GM19455 (cell line): ENCODE results near the gene EXOC3L4.

ENCODE experiments used
- ATAC-seq: cut with Tn5 transposase; IDR thresholded peaks from one replicate; pipeline ENCODE4 v1.9.1; 2021; ENCODE audit not compliant: unreplicated experiment

Gene EXOC3L4

DNA sequence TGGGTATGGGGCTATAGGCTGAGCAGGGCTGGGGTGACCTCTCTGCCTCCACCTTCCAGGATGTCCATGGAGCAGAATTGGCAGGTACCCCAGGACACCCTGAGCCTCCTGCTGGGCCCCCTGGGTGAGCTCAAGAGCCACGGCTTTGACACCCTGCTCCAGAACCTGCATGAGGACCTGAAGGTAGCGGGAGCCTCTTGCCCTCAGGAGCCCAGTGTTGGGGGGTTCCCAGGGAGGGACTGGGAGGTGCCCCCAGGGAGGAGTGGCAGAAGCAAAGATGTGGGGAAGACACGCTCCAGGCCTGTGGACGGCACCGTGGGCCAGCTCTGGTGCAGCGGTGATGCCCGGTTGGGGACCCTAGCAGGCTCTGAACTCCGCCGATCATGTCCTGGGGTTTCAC, 37.1 kb downstream of the EXOC3L4 start:
- ATAC-seq: no peak

DNA sequence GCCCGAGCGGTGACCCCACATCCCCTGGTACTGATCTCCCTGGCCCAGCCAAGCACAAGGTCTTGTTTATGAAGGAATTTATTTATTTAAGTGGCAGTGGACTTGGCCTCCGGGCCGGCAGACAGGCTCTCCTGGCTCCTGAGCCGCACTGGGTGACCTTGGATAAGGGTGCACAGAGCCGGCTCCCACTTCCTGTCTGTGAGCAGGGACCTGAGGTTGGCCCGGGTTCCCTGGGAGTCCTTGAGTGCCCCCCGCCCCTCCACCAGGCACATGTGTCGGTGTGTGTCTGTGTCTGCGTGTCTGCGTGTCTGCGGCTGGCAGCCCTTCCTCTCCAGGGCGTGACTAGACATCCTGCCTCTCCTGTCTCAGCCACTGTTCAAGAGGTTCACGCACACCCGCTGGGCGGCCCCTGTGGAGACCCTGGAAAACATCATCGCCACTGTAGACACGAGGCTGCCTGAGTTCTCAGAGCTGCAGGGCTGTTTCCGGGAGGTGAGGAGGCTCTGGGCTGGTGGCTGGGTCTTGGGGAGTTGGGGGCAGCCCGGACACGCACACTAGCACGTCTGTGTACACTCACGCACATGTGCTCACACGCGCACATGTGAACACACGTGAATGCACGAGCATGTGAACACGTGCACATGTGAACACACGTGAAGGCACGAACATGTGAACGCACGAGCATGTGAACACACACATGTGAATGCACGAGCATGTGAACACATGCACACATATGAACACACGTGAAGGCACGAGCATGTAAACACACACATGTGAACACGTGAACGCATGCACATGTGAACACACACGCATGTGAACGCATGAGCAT, 38.1 kb downstream of the EXOC3L4 start:
- no peak for ATAC-seq

DNA sequence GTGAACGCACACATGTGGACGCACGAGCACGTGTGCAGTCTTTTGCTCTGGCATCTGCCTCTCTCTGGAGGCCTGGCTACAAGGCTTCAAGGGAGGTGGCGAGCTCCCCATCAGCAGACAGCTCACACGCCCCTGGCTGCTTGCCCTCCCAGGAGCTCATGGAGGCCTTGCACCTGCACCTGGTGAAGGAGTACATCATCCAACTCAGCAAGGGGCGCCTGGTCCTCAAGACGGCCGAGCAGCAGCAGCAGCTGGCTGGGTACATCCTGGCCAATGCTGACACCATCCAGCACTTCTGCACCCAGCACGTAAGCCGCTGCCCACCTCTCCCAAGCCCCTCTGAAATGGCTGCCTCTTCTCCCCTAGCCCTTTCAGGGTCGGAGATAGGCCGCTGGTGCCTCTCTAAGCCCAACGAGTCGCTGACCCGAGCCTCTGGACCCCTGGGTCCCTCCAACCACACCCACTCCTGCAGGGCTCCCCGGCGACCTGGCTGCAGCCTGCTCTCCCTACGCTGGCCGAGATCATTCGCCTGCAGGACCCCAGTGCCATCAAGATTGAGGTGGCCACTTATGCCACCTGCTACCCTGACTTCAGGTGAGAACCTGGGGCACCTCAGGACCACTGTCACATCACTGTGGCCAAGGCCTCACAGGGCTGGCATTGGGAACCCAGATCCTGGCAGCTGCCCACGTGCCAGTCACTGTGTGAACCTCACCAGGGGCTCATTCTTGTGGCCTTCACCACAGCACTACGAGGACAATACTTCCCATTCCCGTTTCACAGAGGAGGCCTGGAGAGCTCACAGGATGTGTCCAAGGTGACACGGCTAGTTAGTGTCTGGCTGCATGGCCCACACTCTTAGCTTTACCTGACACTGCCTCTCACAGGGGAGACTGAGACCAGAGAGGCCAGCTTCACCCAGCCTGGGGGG, 39.0 kb downstream of the EXOC3L4 start:
- no peak for ATAC-seq

DNA sequence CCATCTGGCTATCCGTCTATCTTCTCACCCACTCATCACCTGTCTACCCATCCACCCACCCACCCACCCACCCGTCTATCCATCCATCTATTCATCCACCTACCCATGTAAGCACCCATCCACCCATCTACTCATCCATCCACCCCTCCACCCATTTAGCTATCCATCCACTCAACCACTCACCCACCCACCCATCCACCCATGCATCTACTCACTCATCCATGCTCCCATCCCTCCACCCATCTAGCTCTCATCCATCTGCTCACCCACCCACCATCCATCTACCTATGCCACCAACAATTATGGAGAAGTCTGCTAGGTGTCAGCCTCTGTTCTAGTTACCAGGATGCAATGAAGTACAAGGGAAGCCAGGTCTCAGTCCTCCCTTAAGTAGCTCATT, 39.9 kb downstream of the EXOC3L4 start:
- ATAC-seq: no peak

DNA sequence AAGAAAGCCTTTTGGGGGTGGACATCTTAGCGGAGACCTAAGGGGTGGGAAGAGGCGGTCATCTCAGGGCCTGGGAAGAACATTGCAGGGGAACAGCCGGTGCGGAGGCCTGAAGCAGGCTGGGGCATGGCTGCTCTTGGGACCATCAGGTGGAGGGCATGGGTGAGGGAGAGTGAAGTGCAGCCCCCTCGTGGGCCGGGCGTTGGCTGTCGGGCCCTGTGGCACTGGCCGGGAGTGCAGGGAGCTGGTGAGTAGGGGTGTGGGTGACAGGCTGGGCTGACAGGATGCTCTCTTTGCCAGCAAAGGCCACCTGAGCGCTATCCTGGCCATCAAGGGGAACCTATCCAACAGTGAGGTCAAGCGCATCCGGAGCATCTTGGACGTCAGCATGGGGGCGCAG, 40.4 kb downstream of the EXOC3L4 start:
- ATAC-seq: no peak

DNA sequence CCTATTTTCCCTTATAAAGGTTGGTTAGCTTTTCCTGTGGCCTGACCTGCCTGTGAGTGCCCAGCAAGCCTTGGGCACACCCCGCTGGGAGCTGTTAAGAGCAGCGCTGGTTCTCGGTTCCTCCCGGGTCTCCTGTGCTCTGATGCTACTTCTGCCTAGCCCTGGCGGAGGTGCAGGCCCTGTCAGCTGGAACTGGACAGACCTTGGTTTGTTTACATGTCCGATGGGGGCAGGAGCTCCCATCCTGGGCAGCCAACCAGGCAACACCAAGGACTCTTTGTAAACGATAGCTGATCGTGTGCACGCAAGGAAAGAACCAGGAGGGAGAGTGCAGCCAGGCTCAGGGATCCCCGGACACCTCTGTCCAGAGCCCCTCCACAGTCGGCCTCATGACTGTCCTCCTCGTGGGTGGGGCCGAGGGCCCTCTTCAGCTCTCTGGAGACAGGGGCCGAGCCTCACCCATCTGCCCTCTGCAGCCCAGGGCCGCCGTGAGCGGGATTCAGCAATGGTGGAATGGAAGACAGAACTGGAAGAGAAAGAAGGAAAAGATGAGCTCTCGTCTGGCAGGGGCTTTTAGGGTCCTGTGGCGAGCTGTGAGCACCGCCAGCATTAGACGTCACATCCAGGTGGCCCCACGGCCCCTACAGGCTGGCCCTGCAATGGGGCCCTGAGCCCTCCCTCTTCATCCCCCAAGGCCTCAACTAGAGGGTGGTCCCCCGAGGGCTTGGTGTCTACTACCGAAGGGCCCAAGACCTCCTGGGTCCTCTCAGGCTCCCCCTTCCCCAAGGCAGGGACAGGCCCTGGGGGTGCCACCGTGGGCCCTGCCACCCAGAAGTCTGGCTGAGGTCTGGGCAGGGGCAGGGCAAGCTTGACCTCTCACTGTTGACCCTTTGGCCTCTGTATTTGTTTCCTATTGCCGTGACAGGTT, 41.1 kb downstream of the EXOC3L4 start:
- no peak for ATAC-seq

DNA sequence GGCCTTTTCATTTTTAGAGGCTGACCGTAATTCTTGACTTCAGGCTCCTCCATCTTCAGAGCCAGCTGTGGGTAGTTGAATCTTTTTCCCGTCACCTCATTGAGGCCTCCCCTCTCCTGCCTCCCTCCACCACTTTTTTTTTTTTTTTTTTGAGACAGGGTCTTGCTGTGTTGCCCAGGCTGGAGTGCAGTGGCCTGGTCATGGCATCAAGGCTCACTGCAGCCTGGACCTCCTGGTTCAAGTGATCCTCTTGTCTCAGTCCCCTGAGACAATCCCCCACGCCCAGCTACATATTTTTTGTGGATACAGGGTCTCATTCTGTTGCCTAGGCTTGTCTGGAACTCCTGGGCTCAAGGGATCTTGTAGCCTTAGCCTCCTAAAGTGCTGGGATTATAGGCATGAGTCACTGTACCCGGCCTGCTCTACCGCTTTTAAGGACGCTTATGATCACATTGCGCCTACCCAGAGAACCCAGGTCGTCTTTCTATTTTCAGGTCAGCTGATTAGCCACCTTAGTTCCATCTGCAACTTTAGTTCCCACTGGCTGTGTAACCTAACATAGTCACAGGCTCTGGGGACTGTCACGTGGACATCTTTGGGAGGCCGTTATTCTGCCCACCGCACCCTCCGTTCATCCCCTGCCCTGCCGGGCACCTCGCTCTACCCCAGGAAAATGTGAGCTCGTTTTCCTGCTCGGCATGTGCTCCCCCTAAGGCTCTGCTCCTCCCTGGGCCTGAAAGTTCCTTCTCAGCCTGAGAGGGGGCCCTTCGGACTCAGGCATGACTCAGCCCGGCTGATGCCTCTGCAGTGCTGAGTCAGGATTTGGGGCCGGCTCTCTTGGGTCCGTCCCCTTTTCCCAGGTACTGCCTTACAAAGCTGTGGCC, 42.1 kb downstream of the EXOC3L4 start:
- ATAC-seq: no peak

DNA sequence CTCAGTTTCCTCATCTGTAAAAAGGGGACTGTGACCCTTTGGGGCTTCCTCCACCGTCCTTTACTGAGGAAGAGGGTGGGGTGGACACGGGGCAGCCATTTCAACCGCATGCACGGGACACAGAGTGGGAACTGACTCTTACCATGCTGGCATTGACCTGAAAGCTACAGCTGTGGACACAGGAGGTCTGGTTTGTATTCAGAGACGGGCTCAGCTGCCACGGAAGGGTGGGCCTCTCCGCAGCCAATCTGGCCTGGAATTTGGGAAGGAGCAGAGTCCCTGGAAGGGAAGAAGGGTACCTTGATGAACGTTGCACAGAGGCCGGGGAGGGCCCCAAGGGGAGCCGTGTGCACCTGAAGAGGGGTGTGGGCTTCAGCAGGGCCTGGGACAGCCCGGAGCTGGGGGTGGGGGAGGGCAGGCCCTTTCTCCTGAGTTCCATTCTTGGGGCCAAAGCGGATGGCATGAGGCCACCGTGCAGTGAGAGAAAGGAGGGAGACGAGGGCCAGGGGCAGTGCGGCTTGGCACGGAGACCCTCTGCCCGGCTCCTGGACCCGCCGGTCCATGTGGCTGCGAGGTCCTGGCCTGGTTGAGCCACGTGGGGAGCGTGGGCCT, 43.3 kb downstream of the EXOC3L4 start:
- ATAC-seq: no peak

DNA sequence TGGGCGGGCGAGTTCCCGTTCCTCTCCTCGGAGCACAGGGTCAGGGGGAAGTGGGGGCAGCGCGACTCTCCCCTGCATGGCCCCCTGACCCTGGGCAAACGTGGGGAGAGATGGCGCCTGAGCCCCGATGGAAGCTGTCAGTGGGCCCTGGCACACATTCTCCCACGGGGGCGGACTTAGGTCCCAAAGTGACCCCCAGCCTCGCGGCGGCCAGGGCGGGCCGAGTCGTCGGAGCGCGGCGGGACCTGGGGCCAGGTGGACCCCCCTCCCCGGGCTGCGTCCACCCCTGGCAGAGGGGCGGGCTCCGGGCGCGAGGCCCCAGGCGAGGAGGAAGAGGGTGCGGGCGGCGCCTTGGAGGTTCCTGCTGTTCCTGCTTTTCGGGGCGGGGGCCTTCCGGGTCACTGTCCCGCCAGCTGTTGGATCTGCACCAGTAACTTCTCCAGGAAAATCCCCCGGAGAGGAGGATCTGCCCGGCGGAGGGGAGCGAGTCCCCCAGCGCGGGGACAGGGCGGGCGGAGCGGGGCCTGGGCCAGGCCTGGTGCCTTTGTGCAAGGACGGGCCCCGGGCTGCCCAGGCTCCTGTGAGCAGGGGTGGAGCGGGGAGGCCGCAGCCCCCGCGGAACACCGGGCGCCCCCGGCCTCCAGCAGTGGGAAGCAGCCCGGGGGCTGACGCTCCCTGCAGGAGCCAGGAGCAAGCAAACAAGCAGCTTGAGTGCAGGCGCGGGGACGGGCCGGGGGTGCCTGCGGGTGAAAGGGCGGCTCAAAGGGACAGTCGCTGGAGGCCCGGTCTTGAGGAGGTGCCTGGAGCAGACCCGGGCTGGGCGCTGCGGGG, 44.0 kb downstream of the EXOC3L4 start:
- no peak for ATAC-seq

DNA sequence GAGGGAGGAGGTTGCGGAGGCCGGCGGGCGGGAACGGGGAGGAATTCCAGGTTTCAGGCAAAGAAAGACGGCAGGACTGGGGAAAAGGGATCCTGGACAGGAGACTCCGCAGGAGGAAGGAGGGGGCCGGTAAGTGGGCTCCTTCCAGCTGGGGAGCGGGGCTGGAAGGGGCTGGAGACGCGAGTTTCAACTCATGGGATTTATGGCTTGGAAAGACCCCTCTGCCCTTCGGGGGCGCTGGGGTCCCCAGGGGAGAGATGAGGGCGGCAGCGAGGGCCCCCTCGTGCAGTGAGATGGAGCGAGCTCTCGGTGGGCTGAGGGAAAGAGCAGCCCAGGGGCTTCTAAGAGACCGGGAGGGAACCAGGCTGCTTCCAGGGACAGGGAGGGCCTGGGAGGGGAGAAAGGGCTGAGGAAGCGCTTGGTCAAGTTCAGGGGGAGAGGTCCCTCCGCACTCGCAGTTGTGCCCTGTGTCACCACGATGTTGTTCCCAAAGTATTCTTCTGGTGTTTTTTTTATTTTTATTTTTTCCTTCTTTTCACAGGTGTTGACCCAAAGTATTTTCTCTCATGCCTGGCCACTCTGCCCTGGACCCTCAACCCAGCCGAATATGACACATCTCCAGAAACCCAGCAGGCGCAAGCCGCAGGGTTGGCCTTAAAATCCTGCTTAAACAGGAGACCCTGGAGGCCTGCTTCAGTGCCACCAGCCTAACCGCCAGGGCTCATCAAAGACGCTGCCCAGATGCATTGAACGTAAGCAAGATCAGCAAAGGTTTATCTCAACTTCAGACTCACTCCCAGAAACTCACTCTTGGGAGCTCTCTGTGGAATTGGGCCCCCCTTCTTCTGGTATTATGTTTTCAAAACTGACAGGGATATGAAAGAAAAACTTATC, 44.9 kb downstream of the EXOC3L4 start:
- ATAC-seq: no peak

DNA sequence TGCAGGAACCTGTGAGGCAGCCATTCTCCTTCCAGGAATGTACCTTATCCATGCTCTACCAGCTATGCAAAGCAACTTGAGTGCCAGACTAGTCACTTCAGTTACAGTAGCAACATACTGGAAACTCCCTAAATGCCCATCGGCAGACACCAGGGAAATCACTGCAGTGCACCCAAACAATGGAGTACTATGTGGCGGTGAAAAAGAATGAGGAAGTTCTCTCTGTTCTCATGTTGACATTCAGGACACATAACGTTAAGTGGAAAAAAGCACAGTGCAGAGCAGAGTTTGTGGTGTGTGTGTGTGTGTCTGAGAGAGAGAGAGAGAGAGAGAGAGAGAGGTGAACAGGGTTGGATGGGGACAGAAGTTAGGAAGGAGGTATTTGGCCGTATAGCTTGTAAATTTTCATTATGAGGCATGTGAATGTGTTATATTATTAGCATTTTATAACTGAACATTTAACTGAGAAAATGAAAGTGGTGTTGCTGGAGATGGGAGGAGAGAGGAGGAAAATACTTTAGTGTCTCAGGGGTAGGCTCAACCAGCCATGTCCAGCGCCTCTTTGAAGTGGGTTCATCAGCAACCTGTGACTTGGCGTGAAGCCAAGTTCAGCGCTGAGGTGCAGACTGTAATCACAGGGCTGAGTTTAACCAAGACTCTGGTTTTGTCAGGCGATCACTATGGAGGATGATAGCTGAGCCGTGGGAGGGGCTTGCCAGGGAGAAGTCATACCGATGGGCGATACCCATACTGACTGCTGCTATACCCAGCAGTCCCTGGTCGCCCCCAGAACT, 46.0 kb downstream of the EXOC3L4 start:
- no peak for ATAC-seq

DNA sequence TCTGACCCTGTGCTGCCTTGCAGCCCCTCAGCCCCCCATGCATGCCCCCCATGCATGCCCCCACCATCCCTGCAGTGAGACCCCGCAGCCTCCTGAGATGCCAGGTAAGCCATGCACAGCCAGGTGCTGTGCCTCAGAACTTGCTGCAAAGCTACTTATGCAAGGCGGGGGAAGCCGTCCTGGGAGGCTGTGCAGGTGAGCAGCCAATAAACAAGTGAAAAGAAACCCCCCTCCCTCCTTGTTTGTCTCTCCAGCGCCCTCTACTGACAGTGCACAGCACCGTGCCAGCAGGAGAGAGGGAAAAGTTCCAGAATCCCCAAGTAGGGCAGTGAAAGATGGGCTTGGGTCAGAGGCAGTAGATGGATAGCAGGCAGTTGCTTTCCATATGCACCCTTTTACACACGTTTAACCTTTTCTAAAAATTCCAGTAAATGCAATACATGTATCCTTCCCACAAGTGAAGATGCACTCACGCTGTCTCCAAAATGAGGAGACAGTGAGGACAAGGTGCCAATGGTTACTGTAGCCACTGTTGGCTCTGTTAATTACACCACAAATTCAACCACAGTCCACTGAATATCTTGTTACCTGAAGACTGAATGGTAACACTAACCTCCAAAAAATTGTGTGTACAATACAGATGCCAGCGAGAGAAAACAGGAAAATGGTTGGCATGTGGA, 46.7 kb downstream of the EXOC3L4 start:
- ATAC-seq: no peak

DNA sequence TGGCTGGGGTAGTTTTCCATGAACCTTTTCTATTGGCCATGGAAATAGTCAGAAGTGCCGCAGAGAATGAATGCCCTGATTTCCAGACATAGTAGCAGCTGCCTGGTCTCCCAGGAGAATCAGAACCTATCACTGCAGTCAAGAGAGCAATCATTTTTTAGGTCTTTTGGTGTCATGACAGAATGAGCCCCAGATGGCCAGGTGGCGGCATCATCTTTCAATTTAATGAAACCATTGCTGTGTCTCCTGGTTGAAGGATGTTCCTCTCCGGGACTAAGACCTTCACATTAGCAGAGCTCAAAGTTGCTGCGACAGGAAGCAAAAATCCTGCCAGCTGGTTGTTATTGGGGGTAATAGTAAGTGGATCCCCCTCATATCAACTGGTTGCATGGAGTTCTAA, 47.5 kb downstream of the EXOC3L4 start:
- no peak for ATAC-seq

DNA sequence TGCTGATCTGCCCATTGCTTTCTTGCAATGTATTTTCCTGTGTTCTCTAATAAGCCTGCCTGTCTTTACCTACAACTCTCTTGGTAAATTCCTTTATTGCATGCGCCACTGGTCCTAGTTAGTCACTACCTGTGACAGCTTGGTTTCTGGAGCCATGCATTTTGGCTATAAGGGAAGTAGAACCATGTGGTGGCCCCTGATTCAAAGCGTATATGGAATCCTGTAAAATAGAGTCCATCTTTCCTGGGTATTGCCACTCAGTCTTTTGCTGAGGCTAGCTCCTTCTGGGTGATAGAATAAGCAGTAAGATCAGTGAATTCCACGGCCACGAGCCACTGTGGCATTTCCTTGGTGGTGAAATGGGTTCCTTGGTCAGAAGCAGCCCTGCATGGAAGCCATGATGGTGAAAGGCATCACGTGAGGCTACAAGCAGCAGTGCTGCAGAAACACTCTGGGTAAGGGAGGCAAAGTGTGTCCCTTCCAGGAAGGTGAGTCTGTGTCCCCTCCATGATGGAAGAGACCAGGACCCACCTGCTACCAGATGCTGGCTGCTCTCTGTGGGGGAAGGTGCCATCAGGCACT, 48.3 kb downstream of the EXOC3L4 start:
- no peak for ATAC-seq

DNA sequence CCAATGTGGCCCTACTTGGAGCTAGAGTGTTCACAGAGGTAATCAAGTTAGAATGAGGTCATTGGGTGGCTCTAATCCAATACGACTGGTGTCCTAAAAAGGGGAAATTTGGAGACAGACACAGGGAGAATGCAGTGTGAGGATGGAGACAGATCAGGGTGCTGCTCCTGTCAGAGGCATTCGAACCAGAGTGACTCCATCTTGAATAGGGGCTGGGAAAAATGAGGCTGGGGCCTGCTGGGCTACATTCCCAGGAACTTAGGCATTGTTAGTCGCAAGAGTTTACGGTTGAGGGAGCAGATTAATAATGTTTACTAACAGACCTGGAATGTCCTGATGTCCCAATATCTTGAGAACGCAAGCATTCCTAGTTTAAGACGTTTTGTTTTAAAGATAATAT, 49.0 kb downstream of the EXOC3L4 start:
- no peak for ATAC-seq

DNA sequence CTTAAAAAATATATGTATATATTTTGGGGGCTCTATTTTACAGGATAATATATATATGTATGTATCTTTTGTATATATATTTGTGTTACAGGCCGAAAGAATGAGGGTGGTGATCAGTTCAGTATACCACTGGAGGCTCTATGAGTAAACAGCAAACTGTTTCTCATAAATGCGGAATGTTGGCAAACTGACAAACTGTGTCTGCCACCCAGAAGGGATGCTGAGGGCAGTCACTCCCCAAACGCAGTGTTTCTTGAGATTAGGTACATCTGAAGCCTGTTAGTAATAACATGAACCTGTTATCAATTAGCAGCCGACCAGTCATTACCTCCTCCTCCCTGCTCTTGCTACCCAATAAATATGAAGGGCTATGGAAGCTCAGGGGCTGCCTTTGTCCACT, 49.6 kb downstream of the EXOC3L4 start:
- ATAC-seq: no peak
